Activated CD4-positive, CD25-positive, alpha-beta regulatory T cell treated with anti-CD3 and anti-CD28 coated beads, Interleukin-2, amount 50 U/mL, for 72 hours (primary cell): Measurements from ENCODE around the gene SERTAD2.

ENCODE experiments used
- DNase-seq: peaks from one replicate; pipeline ENCODE4 v3.0.0; 2021

SERTAD2 gene

GRCh38 chr2:64672708-64673107 lies 19.0 kb upstream of the SERTAD2 start:
- no peak for DNase-seq

- no peak for DNase-seq
Observed at GRCh38 chr2:64670047-64670446, 16.3 kb upstream of the SERTAD2 start.

GRCh38 chr2:64669288-64669687 lies 15.6 kb upstream of the SERTAD2 start:
- no peak for DNase-seq

GRCh38 chr2:64668542-64668941 lies 14.8 kb upstream of the SERTAD2 start:
- DNase-seq: no peak

GRCh38 chr2:64667535-64667934 lies 13.8 kb upstream of the SERTAD2 start:
- DNase-seq: no peak

- no peak for DNase-seq
Observed at GRCh38 chr2:64666810-64667438, 13.2 kb upstream of the SERTAD2 start.

GRCh38 chr2:64665709-64666108 lies 12.0 kb upstream of the SERTAD2 start:
- DNase-seq: no peak

- no peak for DNase-seq
Observed at GRCh38 chr2:64663402-64663801, 9.7 kb upstream of the SERTAD2 start.

GRCh38 chr2:64661741-64662169 lies 8.0 kb upstream of the SERTAD2 start:
- no peak for DNase-seq

GRCh38 chr2:64659252-64659651 lies 5.5 kb upstream of the SERTAD2 start:
- no peak for DNase-seq

- no peak for DNase-seq
Observed at GRCh38 chr2:64658269-64658668, 4.6 kb upstream of the SERTAD2 start.

- DNase-seq: no peak
Observed at GRCh38 chr2:64657411-64657810, 3.7 kb upstream of the SERTAD2 start.

GRCh38 chr2:64656379-64656778 lies 2.7 kb upstream of the SERTAD2 start:
- DNase-seq: no peak

GRCh38 chr2:64655873-64656272 lies 2.2 kb upstream of the SERTAD2 start:
- no peak for DNase-seq

- no peak for DNase-seq
Observed at GRCh38 chr2:64655018-64655664, 1.4 kb upstream of the SERTAD2 start.

- DNase-seq: peak; percentile 68
Observed at GRCh38 chr2:64654063-64654811, 524 bp upstream of the SERTAD2 start.

- DNase-seq: no peak
Observed at GRCh38 chr2:64652231-64653108, 1.2 kb downstream of the SERTAD2 start.

GRCh38 chr2:64651590-64651989 lies 2.1 kb downstream of the SERTAD2 start:
- DNase-seq: no peak

- no peak for DNase-seq
Observed at GRCh38 chr2:64650722-64651338, 2.9 kb downstream of the SERTAD2 start.

- DNase-seq: no peak
Observed at GRCh38 chr2:64650296-64650695, 3.4 kb downstream of the SERTAD2 start.

- DNase-seq: no peak
Observed at GRCh38 chr2:64649626-64650025, 4.1 kb downstream of the SERTAD2 start.

GRCh38 chr2:64649013-64649484 lies 4.7 kb downstream of the SERTAD2 start:
- no peak for DNase-seq
